ENCODE data around the gene CAST.

CAST gene

DNA sequence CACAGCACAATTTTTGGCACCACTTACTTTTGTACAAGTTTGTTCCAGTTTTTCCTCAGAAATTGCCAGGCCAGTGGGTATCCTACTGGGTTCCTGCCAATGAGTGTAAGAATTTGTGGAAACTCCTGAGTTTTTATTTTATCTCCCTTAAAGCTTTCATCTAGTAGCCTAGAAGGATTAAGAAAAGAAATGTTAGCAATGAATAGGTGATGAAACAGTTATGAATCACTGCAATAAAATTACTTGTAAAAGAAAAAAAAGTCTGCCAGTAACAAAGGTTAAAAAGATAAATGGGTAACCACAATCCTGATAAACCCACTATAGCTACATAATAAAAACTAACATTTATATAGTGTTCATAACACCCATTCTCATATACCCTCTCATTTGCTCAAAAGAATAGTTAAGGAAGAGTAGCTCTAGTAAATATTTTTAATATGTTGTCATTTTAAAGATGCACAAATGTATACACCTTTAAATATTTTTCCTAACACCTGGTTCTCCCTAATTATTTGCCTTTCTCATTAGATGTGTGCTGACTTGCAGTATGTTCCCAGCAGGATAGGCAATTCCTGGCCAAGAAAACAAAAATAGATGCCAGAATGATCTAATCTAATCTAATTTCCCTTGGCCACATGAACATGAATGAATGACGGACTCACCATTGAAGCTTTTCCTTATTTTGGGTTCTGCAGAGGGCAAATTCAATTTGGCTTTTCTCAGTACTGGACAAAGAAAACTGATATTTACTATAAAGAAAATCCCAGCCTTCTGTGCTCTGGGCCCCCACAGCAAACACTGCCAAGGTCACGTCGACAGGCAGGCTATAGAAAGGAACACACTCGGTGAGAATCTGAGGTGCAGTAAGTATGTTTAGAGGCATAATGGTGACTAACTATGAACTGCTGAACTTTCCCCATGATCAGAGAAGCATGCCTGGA lies 119.1 kb downstream of the CAST start:
- no peak for TF ChIP-seq CTCF (IDR thresholded peaks at IDR 0.05; ENCODE audit: low read depth, low read length)
- Histone ChIP-seq H3K27me3 (ENCODE audit: insufficient read depth, low read depth, severe bottlenecking) (no peaks in the 10 kb centered on the region), H3K4me3 (ENCODE audit: low read depth, low read length) (no peak overlapping the region), H3K27ac (no peak overlapping the region), H3K9me3 (ENCODE audit: severe bottlenecking) (no peaks in the 10 kb centered on the region), H3K36me3 (peaks cover 45% of the 10 kb centered on the region)
- no peak for DNase-seq

GRCh38 chr5:96783326-96783725 lies 121.2 kb downstream of the CAST start:
- H3K27me3 ChIP-seq (ENCODE audit: insufficient read depth, low read depth, severe bottlenecking), result no peaks in the 10 kb centered on the region
- H3K36me3 ChIP-seq, result peaks cover 31% of the 10 kb centered on the region
- H3K4me3 ChIP-seq (ENCODE audit: low read depth, low read length), result no peak overlapping the region
- H3K27ac ChIP-seq, result no peak overlapping the region
- no peaks in the 10 kb centered on the region for H3K9me3 ChIP-seq (ENCODE audit: severe bottlenecking)
- DNase-seq, result no peak
- no peak for TF ChIP-seq CTCF (IDR thresholded peaks at IDR 0.05; ENCODE audit: low read depth, low read length)

GRCh38 chr5:96785326-96786109 lies 123.3 kb downstream of the CAST start:
- Histone ChIP-seq H3K27me3 (ENCODE audit: insufficient read depth, low read depth, severe bottlenecking) (no peaks in the 10 kb centered on the region), H3K27ac (no peak overlapping the region), H3K4me3 (ENCODE audit: low read depth, low read length) (no peak overlapping the region), H3K9me3 (ENCODE audit: severe bottlenecking) (no peaks in the 10 kb centered on the region), H3K36me3 (peaks cover 18% of the 10 kb centered on the region)
- no peak for TF ChIP-seq CTCF (IDR thresholded peaks at IDR 0.05; ENCODE audit: low read depth, low read length)
- DNase-seq, result no peak

GRCh38 chr5:96788112-96788749 lies 126.1 kb downstream of the CAST start:
- H3K27ac ChIP-seq, result no peak overlapping the region
- no peak for DNase-seq
- TF ChIP-seq CTCF (IDR thresholded peaks at IDR 0.05; ENCODE audit: low read depth, low read length), result no peak
- no peaks in the 10 kb centered on the region for H3K9me3 ChIP-seq (ENCODE audit: severe bottlenecking)
- no peaks in the 10 kb centered on the region for H3K27me3 ChIP-seq (ENCODE audit: insufficient read depth, low read depth, severe bottlenecking)
- H3K36me3 ChIP-seq, result peaks cover 17% of the 10 kb centered on the region
- no peak overlapping the region for H3K4me3 ChIP-seq (ENCODE audit: low read depth, low read length)

GRCh38 chr5:96789794-96790330 lies 127.7 kb downstream of the CAST start:
- Histone ChIP-seq H3K9me3 (ENCODE audit: severe bottlenecking) (no peaks in the 10 kb centered on the region), H3K36me3 (peaks cover 27% of the 10 kb centered on the region), H3K4me3 (ENCODE audit: low read depth, low read length) (no peak overlapping the region), H3K27me3 (ENCODE audit: insufficient read depth, low read depth, severe bottlenecking) (no peaks in the 10 kb centered on the region), H3K27ac (no peak overlapping the region)
- TF ChIP-seq CTCF (IDR thresholded peaks at IDR 0.05; ENCODE audit: low read depth, low read length), result no peak
- DNase-seq, result no peak

Measured in WERI-Rb-1 (cell line).